ENCODE measurements around the gene ASAP2. TPM values are rescaled to one million over a fixed set of nuclear protein-coding genes. Genes with fewer than 3 reads are reported as not detected.
"Not testable (repeated sequence)": the region's sequence is repeated elsewhere in the genome, so short reads cannot be mapped to it uniquely, and the experiment has no call there.

ASAP2 gene
- polyA plus RNA-seq, 4 donors, result 10.8 to 21.9 (median 13.8) TPM

- Histone ChIP-seq H3K4me3 (ENCODE audit: low read depth in 1 of 3, low read length in 3 of 3) (no peak overlapping the region), H3K27me3 (ENCODE audit: control insufficient read depth in 3 of 3, insufficient read depth in 3 of 3, low read length in 3 of 3) (peaks cover 0 to 2% (median 0%) of the 10 kb centered on the region in 3 donors), H3K4me1 (ENCODE audit: control insufficient read depth in 3 of 3, insufficient read depth in 2 of 3, low read depth in 1 of 3, low read length in 2 of 3) (peaks cover 10 to 36% (median 20%) of the 10 kb centered on the region in 3 donors), H3K9me3 (ENCODE audit: control insufficient read depth in 2 of 2, insufficient read depth in 1 of 2, low read depth in 1 of 2, low read length in 1 of 2) (no peaks in the 10 kb centered on the region), H3K36me3 (ENCODE audit: control insufficient read depth in 3 of 3, insufficient read depth in 2 of 3, low read depth in 1 of 3, low read length in 3 of 3) (peaks cover 0 to 12% (median 0%) of the 10 kb centered on the region in 3 donors), H3K27ac (ENCODE audit: low read depth in 1 of 3, low read length in 2 of 3) (peak overlapping the region; percentile 13 to 70 (median 42))
- WGBS, 3 donors, result 41 to 57% (median 44%) methylated on average over 19 of the region's 19 CpGs
- peak; percentile 35 to 68 for DNase-seq
- no peak for FAIRE-seq
These were observed 6.2 kb downstream of the ASAP2 start for GRCh38 chr2:9212661-9213411.

GRCh38 chr2:9213477-9214051, 7.0 kb downstream of the ASAP2 start:
- Histone ChIP-seq H3K27me3 (ENCODE audit: control insufficient read depth in 3 of 3, insufficient read depth in 3 of 3, low read length in 3 of 3) (no peaks in the 10 kb centered on the region), H3K9me3 (ENCODE audit: control insufficient read depth in 2 of 2, insufficient read depth in 1 of 2, low read depth in 1 of 2, low read length in 1 of 2) (no peaks in the 10 kb centered on the region), H3K4me1 (ENCODE audit: control insufficient read depth in 3 of 3, insufficient read depth in 2 of 3, low read depth in 1 of 3, low read length in 2 of 3) (peaks cover 10 to 33% (median 20%) of the 10 kb centered on the region in 3 donors), H3K27ac (ENCODE audit: low read depth in 1 of 3, low read length in 2 of 3) (peak overlapping the region in 1 of 3 donors; percentile 70), H3K36me3 (ENCODE audit: control insufficient read depth in 3 of 3, insufficient read depth in 2 of 3, low read depth in 1 of 3, low read length in 3 of 3) (peaks cover 0 to 12% (median 0%) of the 10 kb centered on the region in 3 donors), H3K4me3 (ENCODE audit: low read depth in 1 of 3, low read length in 3 of 3) (no peak overlapping the region)
- WGBS, 3 donors, result 92 to 100% (median 95%) methylated on average over 2 of the region's 2 CpGs
- DNase-seq (no peak), FAIRE-seq (no peak)

GRCh38 chr2:9214873-9215272, 8.3 kb downstream of the ASAP2 start:
- Histone ChIP-seq H3K27me3 (ENCODE audit: control insufficient read depth in 3 of 3, insufficient read depth in 3 of 3, low read length in 3 of 3) (no peaks in the 10 kb centered on the region), H3K9me3 (ENCODE audit: control insufficient read depth in 2 of 2, insufficient read depth in 1 of 2, low read depth in 1 of 2, low read length in 1 of 2) (no peaks in the 10 kb centered on the region), H3K36me3 (ENCODE audit: control insufficient read depth in 3 of 3, insufficient read depth in 2 of 3, low read depth in 1 of 3, low read length in 3 of 3) (peaks cover 0 to 12% (median 0%) of the 10 kb centered on the region in 3 donors), H3K4me1 (ENCODE audit: control insufficient read depth in 3 of 3, insufficient read depth in 2 of 3, low read depth in 1 of 3, low read length in 2 of 3) (peaks cover 10 to 29% (median 20%) of the 10 kb centered on the region in 3 donors), H3K4me3 (ENCODE audit: low read depth in 1 of 3, low read length in 3 of 3) (no peak overlapping the region), H3K27ac (ENCODE audit: low read depth in 1 of 3, low read length in 2 of 3) (no peak overlapping the region)
- FAIRE-seq (no peak), DNase-seq (no peak)
- 84 to 90% (median 86%) methylated on average over 8 of the region's 8 CpGs for WGBS, 3 donors

- Histone ChIP-seq H3K27me3 (ENCODE audit: control insufficient read depth in 3 of 3, insufficient read depth in 3 of 3, low read length in 3 of 3) (no peaks in the 10 kb centered on the region), H3K36me3 (ENCODE audit: control insufficient read depth in 3 of 3, insufficient read depth in 2 of 3, low read depth in 1 of 3, low read length in 3 of 3) (peaks cover 0 to 12% (median 0%) of the 10 kb centered on the region in 3 donors), H3K4me1 (ENCODE audit: control insufficient read depth in 3 of 3, insufficient read depth in 2 of 3, low read depth in 1 of 3, low read length in 2 of 3) (peaks cover 10 to 25% (median 20%) of the 10 kb centered on the region in 3 donors), H3K4me3 (ENCODE audit: low read depth in 1 of 3, low read length in 3 of 3) (no peak overlapping the region), H3K27ac (ENCODE audit: low read depth in 1 of 3, low read length in 2 of 3) (no peak overlapping the region), H3K9me3 (ENCODE audit: control insufficient read depth in 2 of 2, insufficient read depth in 1 of 2, low read depth in 1 of 2, low read length in 1 of 2) (no peaks in the 10 kb centered on the region)
- no peak for DNase-seq
- FAIRE-seq, result no peak
- 71 to 74% (median 72%) methylated on average over 4 of the region's 4 CpGs for WGBS, 3 donors
These were observed 9.1 kb downstream of the ASAP2 start for GRCh38 chr2:9215680-9216079.

- H3K9me3 ChIP-seq (ENCODE audit: control insufficient read depth in 2 of 2, insufficient read depth in 1 of 2, low read depth in 1 of 2, low read length in 1 of 2); H3K4me3 ChIP-seq (ENCODE audit: low read depth in 1 of 3, low read length in 3 of 3); H3K27me3 ChIP-seq (ENCODE audit: control insufficient read depth in 3 of 3, insufficient read depth in 3 of 3, low read length in 3 of 3); FAIRE-seq; H3K27ac ChIP-seq (ENCODE audit: low read depth in 1 of 3, low read length in 2 of 3); DNase-seq: not testable (repeated sequence)
- Histone ChIP-seq H3K36me3 (ENCODE audit: control insufficient read depth in 3 of 3, insufficient read depth in 2 of 3, low read depth in 1 of 3, low read length in 3 of 3) (peaks cover 0 to 12% (median 0%) of the 10 kb centered on the region in 3 donors), H3K4me1 (ENCODE audit: control insufficient read depth in 3 of 3, insufficient read depth in 2 of 3, low read depth in 1 of 3, low read length in 2 of 3) (peaks cover 10 to 24% (median 20%) of the 10 kb centered on the region in 3 donors)
- WGBS, 3 donors, result 95 to 100% (median 99%) methylated on average over 1 to 2 of the region's 2 CpGs
These were observed 9.5 kb downstream of the ASAP2 start for GRCh38 chr2:9216143-9216542.

GRCh38 chr2:9217838-9218770, 11.5 kb downstream of the ASAP2 start:
- Histone ChIP-seq H3K9me3 (ENCODE audit: control insufficient read depth in 2 of 2, insufficient read depth in 1 of 2, low read depth in 1 of 2, low read length in 1 of 2) (no peaks in the 10 kb centered on the region), H3K27me3 (ENCODE audit: control insufficient read depth in 3 of 3, insufficient read depth in 3 of 3, low read length in 3 of 3) (no peaks in the 10 kb centered on the region), H3K4me3 (ENCODE audit: low read depth in 1 of 3, low read length in 3 of 3) (no peak overlapping the region), H3K4me1 (ENCODE audit: control insufficient read depth in 3 of 3, insufficient read depth in 2 of 3, low read depth in 1 of 3, low read length in 2 of 3) (peaks cover 5 to 10% (median 6%) of the 10 kb centered on the region in 3 donors), H3K36me3 (ENCODE audit: control insufficient read depth in 3 of 3, insufficient read depth in 2 of 3, low read depth in 1 of 3, low read length in 3 of 3) (peaks cover 0 to 8% (median 0%) of the 10 kb centered on the region in 3 donors), H3K27ac (ENCODE audit: low read depth in 1 of 3, low read length in 2 of 3) (no peak overlapping the region)
- no peak for DNase-seq
- 89 to 96% (median 92%) methylated on average over 7 of the region's 7 CpGs for WGBS, 3 donors
- no peak for FAIRE-seq

GRCh38 chr2:9219027-9219445, 12.4 kb downstream of the ASAP2 start:
- Histone ChIP-seq H3K4me3 (ENCODE audit: low read depth in 1 of 3, low read length in 3 of 3) (no peak overlapping the region), H3K4me1 (ENCODE audit: control insufficient read depth in 3 of 3, insufficient read depth in 2 of 3, low read depth in 1 of 3, low read length in 2 of 3) (peaks cover 0 to 5% (median 0%) of the 10 kb centered on the region in 3 donors), H3K27me3 (ENCODE audit: control insufficient read depth in 3 of 3, insufficient read depth in 3 of 3, low read length in 3 of 3) (no peaks in the 10 kb centered on the region), H3K36me3 (ENCODE audit: control insufficient read depth in 3 of 3, insufficient read depth in 2 of 3, low read depth in 1 of 3, low read length in 3 of 3) (peaks cover 0 to 8% (median 0%) of the 10 kb centered on the region in 3 donors), H3K9me3 (ENCODE audit: control insufficient read depth in 2 of 2, insufficient read depth in 1 of 2, low read depth in 1 of 2, low read length in 1 of 2) (no peaks in the 10 kb centered on the region), H3K27ac (ENCODE audit: low read depth in 1 of 3, low read length in 2 of 3) (no peak overlapping the region)
- no peak for DNase-seq
- WGBS, 3 donors, result 53 to 73% (median 59%) methylated on average over 4 of the region's 4 CpGs
- FAIRE-seq, result no peak

- no peaks in the 10 kb centered on the region for H3K9me3 ChIP-seq (ENCODE audit: control insufficient read depth in 2 of 2, insufficient read depth in 1 of 2, low read depth in 1 of 2, low read length in 1 of 2)
- no peak overlapping the region for H3K4me3 ChIP-seq (ENCODE audit: low read depth in 1 of 3, low read length in 3 of 3)
- FAIRE-seq (no peak), DNase-seq (no peak)
- no peaks in the 10 kb centered on the region for H3K27me3 ChIP-seq (ENCODE audit: control insufficient read depth in 3 of 3, insufficient read depth in 3 of 3, low read length in 3 of 3)
- H3K27ac ChIP-seq (ENCODE audit: low read depth in 1 of 3, low read length in 2 of 3), result no peak overlapping the region
- peaks cover 0 to 4% (median 0%) of the 10 kb centered on the region in 3 donors for H3K4me1 ChIP-seq (ENCODE audit: control insufficient read depth in 3 of 3, insufficient read depth in 2 of 3, low read depth in 1 of 3, low read length in 2 of 3)
- H3K36me3 ChIP-seq (ENCODE audit: control insufficient read depth in 3 of 3, insufficient read depth in 2 of 3, low read depth in 1 of 3, low read length in 3 of 3), result peaks cover 0 to 8% (median 0%) of the 10 kb centered on the region in 3 donors
These were observed 13.6 kb downstream of the ASAP2 start for GRCh38 chr2:9220201-9220600.

Data from small intestine (tissue), 7 donors.